ENCODE results near the gene MCTP1.

MCTP1 gene

DNA sequence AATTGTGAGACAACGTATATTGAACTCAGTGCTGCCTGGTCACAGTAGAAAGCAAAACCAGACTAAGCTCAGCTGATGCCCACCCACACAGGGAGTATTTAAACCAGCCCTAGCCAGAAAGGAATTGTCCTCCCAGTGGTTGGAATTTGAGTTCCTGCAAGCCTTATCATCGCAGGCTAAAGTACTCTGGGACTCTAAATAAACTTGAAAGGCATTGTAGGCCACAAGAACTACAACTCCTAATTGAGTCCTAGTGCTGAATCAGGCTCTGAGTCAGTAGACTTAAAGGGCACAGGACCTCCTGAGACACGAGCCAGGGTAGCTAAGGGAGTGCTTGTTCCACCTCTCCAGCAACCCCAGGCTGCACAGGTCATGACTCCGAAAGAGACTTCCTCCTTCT is 171.4 kb downstream of the MCTP1 start:
- DNase-seq, result peak; percentile 40

DNA sequence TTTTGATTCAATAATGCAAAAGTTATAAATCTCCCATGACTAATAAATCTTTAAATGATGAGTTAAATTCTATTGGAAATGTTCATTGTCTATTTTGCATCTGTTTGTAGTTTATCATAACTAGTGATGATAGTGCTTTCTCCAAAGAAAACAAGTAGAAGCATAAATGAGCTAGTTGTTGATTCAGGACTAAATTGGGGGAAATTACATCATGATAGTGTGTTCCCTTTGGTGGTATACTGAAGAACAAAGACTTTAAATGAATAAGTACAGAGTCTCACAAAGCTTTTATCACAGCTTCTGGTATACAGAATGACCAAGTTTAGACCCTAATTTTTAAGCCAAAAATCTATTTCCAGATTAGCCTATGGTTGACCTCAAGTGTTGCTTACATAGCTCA is 173.8 kb downstream of the MCTP1 start:
- no peak for DNase-seq

- no peak for DNase-seq
These were observed 174.8 kb downstream of the MCTP1 start for GRCh38 chr5:95110118-95110517.

GRCh38 chr5:95107138-95107537 is 177.8 kb downstream of the MCTP1 start:
- no peak for DNase-seq

DNA sequence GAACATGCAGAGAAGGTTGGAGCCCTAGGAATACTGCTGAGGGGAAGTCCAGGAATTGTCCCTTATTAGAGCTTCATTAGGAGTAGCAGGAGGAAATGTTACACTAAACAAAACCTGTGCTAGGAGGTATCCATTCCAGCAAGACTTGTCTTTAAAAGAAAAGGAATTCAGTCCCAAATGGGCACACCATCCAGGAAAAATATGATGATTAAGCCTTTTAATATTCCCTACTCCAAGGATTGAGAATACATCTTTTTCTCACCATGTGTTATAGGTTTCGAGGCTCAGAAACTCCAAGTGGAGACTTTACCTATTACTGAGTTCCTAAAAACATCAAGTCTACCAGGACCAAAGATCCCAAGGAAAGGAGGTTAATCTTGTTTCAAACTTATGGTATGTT is 179.3 kb downstream of the MCTP1 start:
- no peak for DNase-seq

DNA sequence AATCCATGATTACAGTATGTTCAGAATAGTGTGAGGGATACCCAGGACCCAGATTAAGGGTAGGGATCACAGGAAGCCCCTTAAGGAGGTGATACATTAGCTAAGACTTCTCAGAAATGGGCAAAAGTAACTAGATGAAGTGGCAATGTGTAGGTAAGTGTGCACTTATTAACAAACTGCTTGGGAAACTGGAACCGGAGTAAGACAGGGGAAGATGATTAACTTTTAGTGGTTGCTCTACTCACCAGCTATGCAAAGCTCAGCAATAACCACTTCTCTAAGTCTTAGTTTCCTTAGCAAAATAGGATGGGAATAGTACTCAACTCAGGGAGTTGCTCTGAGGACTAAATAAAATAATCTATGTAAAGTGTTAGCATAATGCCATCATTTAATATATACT is 182.2 kb downstream of the MCTP1 start:
- DNase-seq, result no peak

DNA sequence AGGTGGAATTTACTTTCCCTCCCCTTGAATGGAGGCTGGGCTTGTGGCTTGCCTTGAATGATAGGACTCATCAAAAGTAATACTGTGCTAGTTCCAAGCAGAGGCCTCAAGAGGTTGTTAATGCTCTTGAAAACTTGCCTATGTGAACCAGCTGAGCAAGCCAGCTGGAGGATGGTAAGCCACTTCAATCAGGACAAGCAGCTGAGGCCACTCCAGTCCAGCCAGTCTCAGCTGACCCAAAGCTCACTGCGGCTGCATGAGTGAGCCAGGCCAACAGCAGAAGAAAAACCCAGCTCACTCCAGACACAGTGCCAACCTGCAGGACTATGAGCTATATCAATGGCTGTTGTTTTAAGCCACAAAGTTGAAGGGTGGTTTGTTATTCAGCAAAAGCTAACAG is 182.8 kb downstream of the MCTP1 start:
- no peak for DNase-seq

DNA sequence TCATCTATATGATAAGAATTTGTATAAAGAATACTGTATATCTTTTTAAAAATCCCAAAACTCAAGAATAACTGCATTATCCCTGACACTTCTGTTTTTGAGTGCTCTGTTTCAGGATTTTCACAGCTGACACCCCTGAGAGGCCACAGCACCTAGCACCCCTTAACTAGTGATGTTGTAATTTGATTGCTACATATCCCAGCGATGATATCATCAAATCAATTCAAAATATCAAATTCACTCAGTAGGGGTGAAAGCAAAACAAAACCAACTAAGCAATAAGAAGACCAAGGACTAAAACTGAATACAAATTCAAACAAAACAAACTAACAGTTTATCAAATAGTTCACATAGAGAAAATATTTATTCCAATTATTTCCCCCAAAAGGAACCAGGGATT is 184.3 kb downstream of the MCTP1 start:
- no peak for DNase-seq

GRCh38 chr5:95098012-95098411 is 186.9 kb downstream of the MCTP1 start:
- no peak for DNase-seq

DNA sequence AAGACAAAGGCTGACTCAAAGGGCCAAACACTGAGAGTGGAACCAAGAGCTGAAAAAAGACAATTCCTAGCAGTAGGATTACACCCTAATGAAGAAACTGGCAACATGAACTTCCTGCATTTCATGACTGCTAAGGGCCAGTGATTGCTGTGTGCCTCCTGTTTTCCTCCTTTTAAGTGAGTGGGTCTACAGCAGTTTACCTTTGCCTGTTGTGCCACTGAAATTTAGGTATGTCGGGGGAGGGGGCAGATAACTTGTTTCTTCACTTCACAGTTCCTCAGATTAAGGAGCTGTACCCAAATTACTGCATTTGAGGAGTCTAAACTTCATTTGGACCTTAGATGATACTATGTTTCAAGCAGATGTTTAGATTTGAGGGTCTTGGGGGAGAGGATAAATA is 191.7 kb downstream of the MCTP1 start:
- no peak for DNase-seq

GRCh38 chr5:95090774-95091173 is 194.1 kb downstream of the MCTP1 start:
- no peak for DNase-seq

DNA sequence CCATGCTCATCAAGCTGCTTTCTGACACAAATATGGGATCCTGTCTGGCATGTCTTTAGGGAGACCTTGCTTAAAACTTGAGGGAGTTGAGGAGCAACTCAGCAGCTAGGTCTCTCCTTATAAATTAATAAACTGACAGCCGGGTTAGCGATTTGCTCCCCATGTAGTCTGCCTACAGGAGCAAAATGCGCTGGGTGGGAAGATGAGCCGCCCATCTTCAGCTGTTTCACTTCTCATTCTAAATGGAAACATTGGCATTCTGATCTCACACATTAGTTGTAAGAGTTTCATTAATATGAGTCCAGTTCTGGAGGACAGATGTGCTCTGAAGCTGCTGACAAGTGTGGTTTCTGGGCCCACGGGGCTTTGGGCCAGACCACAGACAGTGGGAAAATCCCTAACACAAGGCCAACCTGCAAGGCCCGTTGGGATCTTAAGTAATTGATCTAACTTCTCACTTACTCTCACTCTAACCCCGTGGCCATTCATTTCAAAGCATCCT is 197.0 kb downstream of the MCTP1 start:
- DNase-seq, result peak; percentile 19

DNA sequence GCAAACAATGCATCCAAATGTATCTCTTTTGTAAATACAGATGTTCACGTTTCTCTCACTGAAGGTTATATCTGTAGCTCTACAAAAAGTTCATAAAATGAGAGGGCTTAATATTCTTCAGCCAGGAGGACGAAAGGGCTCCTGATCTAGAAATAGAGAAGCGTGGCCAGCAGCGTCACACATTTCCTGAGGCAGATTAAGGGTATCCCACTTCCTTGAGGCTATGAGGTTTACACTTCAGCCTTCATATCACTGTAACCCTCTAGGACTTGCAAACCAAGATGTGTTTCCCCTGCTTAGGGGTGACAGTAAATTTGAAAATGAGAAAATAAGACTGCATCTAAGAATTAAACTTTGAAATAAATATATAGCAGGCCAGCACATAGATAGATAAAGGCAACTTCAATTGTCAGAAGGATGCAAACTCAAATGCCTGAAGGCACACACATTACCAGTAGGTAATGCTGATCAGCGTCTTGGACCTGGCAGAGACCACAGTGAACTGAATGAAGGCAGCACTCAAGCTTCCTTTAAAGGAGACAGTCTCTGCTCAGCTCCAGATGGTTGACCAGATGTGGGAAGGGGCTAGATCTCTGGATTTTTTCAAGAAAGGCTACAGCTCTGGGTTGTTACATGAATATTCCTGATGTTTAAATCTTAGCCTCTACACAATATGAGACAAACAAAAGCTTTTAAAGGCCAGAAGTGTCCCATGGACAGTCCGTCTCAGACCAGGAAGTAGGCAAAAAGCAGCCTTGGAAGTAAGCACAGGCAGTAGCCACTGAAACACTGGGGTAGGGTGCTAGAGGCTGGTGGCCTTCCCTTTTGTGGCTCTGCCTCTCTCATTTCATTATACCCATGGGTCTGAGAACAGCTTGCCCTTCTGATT is 197.7 kb downstream of the MCTP1 start:
- no peak for DNase-seq

DNA sequence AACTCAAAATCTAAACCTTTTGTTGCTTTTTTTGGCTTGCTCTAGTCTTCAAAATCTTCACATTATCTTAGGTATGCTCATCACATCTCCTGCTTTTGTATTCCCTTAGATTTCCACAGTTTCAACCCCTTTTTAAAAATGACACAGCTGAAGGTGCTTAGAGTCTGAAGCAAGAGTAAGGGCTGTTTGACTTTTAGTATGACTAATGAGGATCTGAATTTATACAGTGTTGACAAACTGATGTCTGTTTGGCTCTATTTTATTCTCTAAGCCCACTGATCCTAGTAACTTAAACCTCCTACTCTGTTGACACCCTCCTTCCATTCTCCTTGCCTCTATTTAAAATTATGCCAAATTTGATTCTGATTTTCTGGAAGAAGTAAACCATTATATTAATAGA is 200.1 kb downstream of the MCTP1 start:
- DNase-seq, result no peak

DNA sequence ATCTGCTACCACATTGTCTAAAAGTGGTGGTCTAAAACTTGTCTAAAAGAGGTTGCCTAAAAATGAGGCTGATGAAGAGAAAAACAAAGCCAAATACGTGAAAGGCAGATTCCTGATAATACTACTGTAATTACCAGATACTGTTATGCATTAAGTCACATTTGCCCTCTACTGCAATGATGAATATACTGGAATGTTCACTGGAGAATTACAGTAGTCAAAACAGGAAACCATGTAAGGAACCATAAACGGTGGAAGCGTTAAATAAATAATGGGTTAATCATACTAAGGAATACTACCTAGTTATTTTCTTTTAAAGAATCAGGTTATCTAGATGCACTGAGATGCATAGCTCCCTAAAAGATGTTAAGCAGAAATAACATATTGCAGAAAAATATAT is 201.3 kb downstream of the MCTP1 start:
- DNase-seq, result no peak

DNA sequence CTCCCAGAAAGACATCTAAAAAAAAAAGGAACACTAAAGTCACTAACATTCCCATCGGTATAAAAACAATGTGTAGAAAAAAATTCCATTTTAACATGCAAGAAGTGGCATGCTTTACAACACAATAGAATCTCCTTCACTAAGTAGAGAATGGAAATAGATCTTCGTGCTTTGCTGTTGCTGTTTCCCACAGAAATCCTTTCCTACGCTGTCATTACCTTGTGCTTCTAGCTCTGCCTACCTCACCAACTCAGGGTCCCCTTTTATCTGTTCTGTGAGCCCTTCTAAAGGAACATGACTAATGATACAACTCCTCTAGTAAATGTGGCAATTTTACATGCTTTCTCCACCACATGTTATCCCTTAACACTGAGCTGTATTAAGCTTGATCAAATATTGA is 202.9 kb downstream of the MCTP1 start:
- peak; percentile 52 for DNase-seq

GRCh38 chr5:95081500-95081960 is 203.4 kb downstream of the MCTP1 start:
- peak; percentile 78 for DNase-seq

GRCh38 chr5:95080441-95080840 is 204.5 kb downstream of the MCTP1 start:
- DNase-seq, result no peak

- no peak for DNase-seq
These were observed 204.9 kb downstream of the MCTP1 start for GRCh38 chr5:95080030-95080429.

- no peak for DNase-seq
These were observed 206.0 kb downstream of the MCTP1 start for GRCh38 chr5:95078868-95079267.

DNA sequence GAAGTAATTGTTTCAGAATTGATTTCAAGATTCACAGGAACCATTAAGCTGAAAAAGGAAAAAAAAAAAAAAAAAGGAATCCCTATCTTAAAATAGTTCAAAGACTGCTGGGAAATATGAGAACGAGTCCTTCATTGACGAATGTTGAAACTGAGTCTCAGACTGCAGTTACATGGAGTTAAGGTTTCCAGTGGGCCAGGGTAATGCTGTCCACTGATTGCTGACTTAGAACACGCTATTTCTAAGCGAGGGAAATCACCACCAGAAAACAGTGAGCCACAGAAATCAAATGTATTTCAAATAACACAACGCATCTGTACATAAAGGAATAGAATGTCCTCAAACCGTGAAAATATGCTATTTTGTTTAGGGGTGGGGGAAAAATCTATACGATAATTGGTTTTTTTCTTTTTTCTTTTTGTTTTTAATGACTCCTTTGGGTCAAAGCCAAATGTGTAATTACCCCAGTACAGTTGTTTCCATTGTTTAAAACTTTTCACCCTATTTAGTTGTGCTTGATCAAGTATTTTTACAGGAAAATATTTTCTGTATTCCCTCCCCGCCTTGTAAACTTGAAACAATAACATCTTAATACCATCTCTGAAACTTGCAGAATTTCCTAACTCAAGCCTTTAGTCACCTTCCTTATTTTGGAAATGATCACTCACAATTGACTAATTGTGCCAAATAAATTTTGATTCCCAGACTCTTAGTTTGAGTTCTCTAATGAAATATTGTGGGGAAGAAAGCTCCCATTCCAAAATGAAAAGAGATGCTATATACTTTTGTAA is 208.3 kb downstream of the MCTP1 start:
- DNase-seq, result no peak

DNA sequence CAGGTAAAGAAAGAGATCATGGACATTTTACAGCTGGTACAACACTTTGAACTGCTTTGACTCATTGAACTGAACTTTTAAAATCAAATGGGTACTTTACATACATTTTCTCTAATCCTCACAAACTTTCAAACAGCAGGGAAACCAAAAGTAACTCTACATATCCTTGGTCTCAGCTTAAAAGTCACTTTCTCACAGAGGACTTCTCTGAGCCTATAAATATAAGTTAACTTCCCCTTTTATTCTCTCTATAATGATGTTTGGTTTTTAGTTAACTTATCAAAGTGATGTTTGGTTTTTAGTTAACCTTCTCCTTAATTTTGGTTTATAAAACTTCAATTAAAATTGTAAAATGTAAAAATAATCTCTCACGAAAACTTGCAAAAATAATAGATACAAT is 209.8 kb downstream of the MCTP1 start:
- DNase-seq, result no peak

DNA sequence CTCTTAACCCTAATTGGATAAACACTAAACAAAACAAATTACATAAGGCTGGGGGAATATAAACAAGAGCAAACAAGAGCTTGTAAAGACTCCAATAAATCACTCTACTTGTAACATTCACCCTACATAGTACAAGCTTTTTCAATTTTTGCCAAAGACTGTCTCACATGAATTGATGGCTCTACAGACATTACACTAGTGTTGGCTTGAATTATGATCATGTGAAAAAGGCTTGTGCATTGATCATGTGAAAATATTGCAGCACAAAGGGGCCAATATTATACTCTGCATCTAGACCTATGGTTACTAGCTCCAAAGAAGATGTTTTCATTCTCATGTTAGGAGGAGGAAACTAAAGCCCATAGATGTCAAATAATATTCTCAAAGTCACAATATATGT is 212.6 kb downstream of the MCTP1 start:
- DNase-seq, result no peak

DNA sequence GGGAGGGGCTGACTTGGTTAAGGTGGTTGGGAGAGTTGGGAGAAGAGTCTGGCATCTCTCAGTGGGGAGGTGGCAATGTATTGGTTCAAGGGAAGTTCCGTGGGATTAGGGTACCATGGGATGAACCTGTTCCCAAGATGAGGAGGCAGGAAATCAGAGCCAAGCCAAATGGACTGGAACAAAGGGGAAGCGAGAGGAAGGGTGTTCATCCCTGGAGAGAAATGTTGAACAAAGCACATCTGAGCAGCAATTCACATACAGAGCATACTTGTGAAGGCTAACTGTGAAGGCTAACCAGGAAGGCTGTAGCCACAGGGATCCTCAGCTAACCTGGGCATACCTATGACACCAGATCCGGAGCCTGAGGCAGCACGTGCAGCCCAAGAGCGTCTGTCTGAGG is 214.0 kb downstream of the MCTP1 start:
- DNase-seq, result no peak

Measured in EL (cell line).